HG03025 (cell line): Measurements from ENCODE around the gene MRPS35.

ENCODE experiments used
- ATAC-seq: cut with Tn5 transposase; IDR thresholded peaks from one replicate; pipeline ENCODE4 v1.9.1; 2021; ENCODE audit warnings: mild to moderate bottlenecking, moderate library complexity; ENCODE audit not compliant: unreplicated experiment, low FRiP score

Gene MRPS35

DNA sequence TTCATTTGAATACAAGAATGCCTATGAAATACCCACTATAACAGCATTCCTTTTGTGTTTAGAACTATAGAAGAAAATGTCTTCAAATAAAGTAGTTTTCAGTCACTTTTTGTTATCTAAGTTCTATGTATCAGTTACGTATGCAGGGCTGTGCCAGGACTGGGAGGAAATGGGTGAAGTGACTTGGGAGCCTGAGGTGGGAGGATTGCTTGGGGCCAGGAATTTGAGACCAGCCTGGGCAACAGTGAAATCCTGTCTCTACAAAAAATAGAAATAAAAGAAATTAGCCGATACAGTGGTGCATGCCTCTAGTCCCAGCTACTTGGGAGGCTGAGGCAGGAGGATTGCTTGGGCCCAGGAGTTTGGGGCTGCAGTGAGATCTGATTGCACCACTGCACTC, 92.3 kb downstream of the MRPS35 start:
- ATAC-seq, result no peak

DNA sequence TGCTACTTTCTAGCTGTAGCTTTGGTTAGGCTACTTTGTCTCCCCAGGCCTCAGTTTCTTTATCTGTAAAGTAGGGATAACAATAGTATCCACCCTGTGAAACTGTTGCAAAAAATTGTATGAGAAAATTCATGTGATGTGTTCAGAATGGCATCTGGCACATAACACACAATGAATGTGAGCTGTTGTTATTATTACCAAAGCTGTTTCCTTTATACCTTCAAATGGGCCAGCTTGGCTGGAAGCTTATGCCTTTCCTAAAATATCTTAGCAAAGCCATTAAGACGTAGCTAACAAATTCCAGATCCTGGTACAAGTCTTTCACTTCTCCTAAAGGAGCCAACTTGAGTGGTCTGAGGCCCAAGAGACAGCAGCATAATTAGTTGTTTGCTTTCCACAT, 94.6 kb downstream of the MRPS35 start:
- no peak for ATAC-seq
